HG02938 (cell line): ENCODE data around the gene RPL28.
A peak's percentile ranks its signal among the peaks of the same experiment; 100 is the strongest.

Experiments
- ATAC-seq: cut with Tn5 transposase; IDR thresholded peaks from one replicate; pipeline ENCODE4 v1.9.1; 2021; ENCODE audit warnings: mild to moderate bottlenecking, moderate library complexity; ENCODE audit not compliant: unreplicated experiment

RPL28 gene

GRCh38 chr19:55385724-55386492 is at the start of gene RPL28:
Gene RPL28, plus strand, starts transcription at chr19:55385932. Its CDS starts 426 bp downstream, at chr19:55386358.
- peak; percentile 74 for ATAC-seq

- ATAC-seq = no peak
Measured at GRCh38 chr19:55336101-55336500, 49.6 kb upstream of the RPL28 start.

DNA sequence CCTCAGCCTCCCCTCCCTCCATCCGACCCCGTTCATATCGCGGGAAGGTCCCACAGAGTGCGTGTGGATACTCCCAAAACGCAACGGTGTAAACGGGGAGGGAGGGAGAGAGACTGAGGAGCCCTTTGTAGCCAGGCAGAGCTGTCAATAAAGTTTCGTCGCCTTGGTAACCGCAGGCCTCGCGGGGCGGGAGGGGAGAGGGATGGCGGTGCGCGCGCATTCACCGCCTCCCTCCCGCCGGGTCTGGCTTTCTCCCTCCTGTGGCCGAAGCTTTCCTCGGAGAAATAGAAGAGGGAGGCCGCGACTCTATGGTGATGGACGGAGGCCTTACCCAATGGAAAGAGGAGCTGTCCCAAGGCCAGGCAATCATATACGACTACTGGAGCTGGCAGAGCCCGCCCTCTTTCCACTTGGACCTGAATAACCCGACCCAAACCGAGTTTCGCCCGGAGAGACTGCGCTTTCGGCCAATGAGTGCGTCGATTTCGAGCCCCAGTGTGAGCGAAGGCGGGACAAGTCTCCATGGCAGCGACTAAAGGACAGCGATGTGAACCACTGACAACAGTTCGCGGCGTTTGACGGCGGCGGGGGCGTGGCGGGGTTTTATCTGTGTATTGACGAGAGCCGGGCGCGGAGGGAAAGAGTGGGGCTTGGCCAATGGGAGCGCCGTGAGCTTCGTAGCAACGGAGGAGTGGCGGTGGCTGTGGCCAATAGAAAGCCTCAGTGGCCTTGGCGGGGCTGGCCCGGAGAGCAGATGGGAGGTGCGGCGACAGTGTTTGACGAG is 46.4 kb upstream of the RPL28 start, which contains the start of gene KMT5C:
TSS of gene KMT5C (plus strand) at position 772 of the 784 bp plus-strand sequence. CDS start 2,061 bp downstream, outside the sequence.
- peak; percentile 76 for ATAC-seq

- ATAC-seq = no peak
Measured at GRCh38 chr19:55339889-55340783, 45.6 kb upstream of the RPL28 start.

DNA sequence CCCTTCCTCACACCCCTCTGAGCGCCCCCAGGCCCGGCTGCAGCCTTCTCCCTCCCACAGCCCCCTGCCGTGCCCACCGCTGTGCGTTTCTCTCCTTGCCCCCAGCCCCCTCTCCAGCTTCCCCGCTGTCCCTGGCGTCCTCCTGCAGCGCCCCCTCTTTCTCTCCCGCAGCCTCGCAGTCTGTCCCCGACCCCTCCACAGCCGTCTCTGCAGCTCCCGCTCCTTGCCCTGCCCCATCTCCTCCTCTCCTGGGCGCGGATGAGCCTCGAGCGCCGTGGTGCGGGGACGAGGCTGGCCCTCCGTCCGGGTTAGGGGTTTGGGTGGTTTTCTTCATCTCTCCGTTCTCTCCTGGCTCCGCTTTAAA is 45.0 kb upstream of the RPL28 start:
- no peak for ATAC-seq

- ATAC-seq = no peak
Measured at GRCh38 chr19:55341171-55341588, 44.6 kb upstream of the RPL28 start.

- ATAC-seq = no peak
Measured at GRCh38 chr19:55341595-55342531, 43.9 kb upstream of the RPL28 start.

DNA sequence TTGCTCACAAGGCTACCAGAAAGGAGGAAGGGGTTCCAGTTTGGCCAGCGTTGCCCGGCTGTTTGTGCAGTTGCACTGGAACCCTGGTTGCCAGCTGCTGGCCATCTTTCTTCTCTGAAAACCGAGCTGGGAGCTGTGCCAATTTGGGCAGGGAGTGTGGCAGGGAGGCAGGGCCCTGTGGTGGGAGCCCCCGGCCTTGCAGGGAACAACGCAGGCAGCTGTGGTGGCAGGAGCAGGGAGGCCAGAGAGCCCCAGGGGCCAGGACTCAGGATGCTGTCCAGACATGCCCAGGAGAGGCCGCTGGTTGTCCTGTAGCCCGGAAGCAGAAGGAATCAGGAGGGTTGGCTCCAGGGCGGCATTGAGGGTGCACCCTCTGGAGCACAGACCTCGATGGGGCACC is 41.3 kb upstream of the RPL28 start:
- no peak for ATAC-seq

DNA sequence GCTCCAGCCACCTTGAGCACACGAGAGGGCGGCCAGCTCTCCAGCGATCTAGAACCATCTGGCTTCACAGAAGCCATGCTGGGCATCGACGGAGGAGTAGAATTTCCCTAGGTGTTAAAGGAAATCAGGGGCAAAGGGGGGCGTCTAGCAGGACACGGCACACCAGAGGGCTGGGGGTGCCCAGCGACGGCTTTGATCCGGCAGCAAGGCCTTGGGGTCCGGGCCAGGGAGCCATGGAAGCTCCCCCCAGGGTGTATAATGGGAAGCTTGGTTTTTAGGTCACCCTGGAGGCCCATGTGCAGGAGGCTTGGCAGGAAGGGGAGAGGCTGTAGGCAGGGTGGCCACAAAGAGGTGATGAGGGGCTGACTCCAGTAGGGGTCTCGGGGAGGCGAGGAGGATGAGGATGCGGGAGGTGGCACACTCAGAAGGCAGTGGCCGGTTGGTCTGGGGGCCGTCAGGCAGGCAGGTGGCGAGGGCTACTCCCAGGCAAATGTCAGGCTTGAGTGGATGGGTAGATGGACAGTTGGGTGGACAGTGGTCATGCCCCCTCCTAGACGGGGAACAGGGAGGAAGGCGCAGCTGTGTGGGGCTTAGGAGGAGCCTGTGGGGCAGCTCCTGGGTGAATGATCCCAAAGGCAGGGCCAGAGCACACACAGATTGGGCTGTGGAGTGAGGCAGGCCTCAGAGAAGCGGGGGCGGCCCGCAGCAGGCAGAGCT is 40.5 kb upstream of the RPL28 start:
- no peak for ATAC-seq

GRCh38 chr19:55345818-55346724 is 39.7 kb upstream of the RPL28 start:
- ATAC-seq = no peak

GRCh38 chr19:55346725-55347441 is 38.8 kb upstream of the RPL28 start:
- ATAC-seq = no peak

GRCh38 chr19:55347442-55348009 is 38.2 kb upstream of the RPL28 start:
- ATAC-seq = no peak

DNA sequence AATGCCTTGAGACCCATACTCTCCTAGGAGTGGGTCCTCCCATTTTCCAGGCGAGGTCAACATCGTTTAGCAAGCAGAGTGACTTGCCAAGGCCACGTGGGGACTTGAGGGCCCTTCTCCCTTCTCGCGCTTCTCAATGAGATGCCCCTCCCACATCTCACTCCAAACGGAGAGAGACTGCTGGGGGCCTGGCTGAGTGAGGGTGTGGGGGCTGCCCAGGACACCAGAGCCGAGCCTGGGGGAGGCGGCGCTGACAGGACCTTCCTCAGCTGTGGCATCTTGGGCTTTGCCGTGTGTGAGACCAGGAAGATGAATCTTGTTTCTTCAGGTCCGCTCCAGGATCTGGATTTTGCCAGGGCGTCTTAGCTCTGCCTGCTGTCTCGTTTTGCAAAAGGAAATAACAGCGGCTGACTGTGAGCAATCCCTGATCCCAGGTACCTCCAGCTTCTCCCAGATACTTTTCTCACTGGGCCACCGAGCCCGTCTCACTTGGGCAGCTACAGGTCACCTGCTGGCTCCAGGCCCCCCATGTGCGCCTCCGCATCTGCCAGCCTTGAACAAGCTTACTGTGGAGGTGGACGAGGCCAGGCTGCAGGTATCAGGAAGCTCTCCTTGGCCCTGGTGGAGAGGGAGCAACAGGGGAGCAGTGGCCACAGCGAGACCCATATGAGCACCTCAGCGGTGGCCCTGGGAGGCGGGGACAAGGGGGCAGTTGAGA is 37.3 kb upstream of the RPL28 start:
- ATAC-seq = no peak

DNA sequence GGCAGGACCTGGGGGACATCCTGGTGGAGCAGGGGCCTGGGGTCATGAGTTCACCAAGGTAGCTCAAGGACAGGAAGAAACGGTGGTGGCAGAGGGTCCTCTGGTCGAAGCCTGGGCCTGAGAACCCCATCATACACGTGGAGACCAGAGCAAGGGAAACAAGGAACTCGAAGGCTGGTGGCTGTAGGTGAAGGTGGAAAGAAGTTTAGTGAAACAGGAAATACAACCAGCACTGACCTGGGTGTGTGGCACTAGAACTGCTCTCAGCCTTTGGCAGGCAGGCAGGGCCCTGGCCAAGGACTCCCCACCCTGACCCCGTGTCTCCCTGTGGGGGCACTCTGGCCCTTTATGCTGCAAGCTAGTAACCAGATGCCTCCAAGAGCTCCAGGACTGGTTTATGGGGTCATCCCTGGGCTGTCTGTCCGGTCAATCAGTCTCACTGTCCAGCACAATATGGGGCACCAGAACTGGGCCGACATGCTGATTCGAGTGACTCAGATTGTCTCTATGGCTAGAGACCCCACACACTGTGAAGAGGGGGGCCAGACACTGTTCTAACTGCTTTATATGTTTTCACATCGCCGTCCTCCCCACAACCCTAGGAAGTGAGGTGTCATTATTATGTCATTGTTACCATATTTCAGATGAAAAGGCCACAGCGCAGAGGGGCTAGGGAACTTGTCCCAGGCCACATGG is 35.0 kb upstream of the RPL28 start:
- no peak for ATAC-seq

DNA sequence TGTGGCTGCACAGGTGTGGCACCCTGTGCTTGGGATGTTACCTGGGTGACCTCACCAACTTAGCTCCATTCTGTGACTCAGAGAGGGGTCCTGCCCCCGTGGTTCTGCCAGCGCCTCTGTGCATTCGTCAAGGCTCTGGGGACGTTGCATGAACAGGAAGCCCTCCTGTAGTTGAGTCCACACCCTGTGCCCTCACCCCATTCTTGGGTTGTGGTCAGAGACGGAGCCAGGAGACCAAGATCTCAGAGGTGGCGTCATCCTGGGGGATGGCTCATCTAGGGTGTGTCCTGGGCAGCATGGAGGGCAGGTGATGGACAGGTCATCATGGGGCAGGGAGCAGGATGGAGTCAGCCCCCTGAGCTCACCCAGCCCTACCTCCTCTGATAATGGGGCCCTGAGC is 33.7 kb upstream of the RPL28 start:
- no peak for ATAC-seq

- no peak for ATAC-seq
Measured at GRCh38 chr19:55352549-55353145, 33.1 kb upstream of the RPL28 start.
